Measurements from ENCODE around the gene TTC31.

The TTC31 gene

DNA sequence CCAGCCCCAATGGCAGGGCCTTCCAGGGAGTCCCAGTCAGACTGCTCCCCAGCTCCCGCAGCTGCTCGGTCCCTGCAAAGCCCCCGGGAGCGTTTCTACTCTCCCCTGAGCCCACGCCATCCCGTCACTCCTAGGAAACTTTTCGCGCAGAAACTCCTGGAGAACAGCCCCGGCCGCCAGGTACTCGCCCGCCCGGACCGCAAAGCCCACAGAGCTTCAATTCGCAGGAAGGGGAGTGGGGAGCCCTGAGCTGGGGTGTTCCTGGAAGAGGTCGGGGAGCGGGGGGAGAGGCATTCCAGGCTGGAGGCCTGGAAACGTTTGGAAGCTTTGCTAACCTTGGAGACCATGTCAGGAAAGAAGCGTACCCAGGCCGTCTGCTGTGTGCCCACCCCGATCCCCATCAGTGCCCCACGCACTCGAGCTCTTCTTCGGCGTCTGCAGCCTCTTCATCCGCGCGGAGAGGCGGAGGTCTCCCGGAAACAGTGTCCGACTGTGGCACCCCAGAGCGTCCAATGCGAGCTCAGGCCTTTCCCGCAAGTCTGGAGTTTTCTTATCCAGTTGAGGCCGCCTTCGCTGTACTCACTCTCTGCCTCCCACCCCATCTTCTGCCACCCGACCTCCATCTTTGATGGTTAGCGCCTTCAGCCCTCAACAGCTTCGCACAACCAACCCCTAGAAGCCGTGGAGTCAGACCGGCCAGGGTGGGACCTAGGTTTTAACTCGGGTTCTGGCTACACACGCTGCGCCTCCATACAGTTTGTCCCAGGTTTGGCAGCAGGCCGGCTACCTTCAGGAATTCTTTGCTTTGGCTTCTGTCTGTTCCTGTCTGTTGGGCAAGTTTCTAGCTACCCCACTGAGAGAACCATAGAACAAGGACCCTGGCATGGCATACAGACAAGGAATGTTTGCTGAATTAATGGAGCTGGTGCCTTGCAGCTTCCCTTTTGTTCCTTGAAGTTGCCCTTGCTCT is 20.9 kb downstream of the TTC31 start:
- DNase-seq (ENCODE audit: extremely low read depth in 1 of 2, low read depth in 1 of 2): no peak

DNA sequence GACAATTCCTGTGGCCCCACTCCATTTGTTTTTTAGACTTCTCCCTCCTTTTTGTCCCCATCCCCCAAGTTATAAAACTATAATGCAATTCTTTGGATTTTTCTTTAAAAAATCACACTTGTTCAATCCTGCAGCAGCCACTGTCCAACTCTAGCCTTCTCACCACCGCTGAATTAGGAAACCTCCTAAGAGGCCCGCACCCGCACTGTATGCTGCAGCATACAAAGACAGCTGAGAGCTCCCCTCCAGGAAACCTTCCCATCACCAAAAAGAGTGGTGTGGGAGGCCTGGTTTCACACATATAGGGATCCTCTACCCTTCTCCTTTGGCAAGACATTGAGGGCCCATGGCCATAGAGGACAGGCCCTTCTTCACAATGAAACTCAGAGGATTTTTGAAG is 21.7 kb downstream of the TTC31 start:
- no peak for DNase-seq (ENCODE audit: extremely low read depth in 1 of 2, low read depth in 1 of 2)

DNA sequence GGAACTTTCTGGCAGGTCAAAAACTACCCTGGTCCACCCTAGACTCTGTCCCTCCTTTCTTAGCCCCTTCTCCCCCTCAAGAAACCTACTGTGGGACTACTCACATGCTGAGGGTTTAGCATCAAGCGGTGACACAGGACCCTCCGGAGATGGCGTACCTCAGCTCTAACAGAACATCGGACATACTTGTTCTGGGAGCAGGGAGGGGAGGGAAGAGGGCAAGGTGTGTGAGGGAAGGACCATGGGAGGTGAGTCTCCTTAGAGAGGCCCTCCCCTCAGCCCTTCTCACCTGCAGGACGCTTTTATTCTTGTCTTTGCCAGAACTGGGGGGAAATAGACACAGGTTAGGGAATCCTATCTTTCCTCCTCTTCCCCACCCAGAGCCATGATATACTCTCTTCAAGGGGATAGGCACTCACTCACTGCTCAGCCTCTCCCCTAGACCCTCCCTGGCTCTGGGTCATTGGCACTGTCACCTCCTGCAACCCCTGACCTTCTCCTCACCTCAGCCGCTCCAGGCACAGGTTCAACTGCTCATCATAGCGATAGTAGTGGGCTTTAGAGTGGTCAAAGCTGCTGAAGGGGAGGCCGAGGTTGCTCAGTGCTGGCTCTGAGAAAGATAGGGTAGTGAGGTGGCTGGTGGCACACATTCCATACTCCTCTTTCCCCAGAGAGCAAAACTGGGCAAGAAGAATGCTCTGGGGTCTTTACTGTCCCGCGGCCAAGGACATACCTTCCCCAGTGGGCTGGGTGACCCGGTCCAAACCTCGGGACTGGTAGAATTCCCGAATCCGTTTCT is 22.8 kb downstream of the TTC31 start:
- DNase-seq (ENCODE audit: extremely low read depth in 1 of 2, low read depth in 1 of 2): no peak

DNA sequence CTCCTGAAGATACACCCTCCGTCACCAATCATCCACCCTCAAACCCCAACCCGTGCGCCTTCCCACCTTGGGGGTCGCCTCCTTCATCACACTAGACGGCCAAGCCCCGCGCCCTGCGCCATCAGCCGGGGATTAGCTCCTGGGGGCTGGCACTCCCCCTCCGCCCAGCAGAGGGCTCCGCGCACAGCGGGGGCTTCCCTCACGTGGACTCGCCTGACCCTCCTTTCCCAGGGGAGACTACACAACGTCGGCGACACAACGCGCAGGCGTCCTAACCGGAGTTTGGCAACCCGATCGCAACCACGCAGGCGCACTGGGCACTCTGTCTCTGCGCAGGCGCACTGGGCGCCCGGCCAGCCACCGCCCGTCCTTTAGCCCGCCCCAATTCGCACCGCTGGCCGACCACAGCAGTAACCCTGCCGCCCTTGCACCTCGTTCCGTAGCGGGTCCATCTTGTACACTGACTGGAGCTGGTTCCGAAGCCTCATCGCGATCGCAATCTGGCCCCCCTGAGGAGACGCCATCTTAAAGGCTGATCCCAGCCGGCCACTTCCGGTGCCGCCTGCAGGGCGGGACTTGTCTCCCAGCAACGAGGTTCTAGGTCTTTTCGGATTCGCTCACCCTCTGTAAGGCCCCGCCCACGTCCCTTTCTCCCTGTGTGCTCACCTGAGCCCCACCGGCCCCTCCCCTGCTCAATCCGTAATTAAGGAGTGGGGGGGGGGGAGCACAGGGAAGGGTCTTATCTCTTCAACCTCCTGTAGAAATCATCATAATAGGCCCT is 24.5 kb downstream of the TTC31 start, which contains the start of gene PCGF1:
TSS of gene PCGF1 (minus strand) at position 551 of the 781 bp plus-strand sequence. CDS start at position 524, 27 bp downstream.
- peak; percentile 96 to 98 for DNase-seq (ENCODE audit: extremely low read depth in 1 of 2, low read depth in 1 of 2)

DNA sequence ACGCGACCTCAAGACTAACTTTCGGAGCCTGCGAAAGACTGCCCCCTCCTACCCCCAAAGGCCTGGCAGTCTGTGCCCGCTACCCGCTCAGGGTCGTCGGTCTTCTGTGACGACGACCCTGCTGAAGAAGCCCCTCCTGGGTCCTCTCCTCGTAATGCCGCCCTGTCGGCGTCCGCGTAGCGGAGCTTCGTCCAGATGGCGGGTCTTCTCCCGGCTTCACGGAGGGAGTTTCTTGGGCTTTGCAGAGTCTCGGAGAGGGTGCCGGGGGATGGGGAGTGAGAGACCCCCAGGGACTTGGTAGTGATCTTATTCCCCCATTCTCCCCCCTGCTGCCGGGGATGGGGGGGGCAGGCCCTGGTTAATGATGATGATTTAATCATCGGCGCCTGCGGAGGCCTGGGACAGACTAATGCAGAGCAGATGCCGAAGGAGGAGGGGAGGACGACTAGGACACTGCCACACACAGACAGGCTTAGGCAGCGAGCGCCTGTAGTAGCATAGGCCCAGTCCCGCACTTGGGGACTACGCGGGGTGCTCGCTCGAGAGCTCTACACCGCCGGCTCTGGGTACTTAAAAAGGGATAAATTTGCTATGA is 25.1 kb downstream of the TTC31 start:
- no peak for DNase-seq (ENCODE audit: extremely low read depth in 1 of 2, low read depth in 1 of 2)

DNA sequence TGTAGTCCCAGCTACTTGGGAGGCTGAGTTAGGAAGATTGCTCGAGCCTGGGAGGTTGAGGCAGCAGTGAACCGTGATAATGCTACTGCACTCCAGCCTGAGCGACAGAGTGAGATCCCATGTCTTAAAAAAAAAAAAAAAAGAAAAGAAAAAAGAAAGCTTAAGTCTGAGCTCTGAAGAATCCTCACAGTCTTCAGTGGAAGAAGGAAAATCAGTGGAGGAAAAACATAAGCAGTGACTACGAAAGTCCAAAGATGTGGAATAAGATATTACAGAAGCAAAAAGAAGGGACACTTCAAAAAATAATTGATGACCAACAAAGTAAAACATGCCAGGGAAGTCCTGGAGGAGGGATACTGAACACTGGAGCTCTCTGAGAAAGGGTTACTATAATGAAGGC is 27.4 kb downstream of the TTC31 start:
- DNase-seq (ENCODE audit: extremely low read depth in 1 of 2, low read depth in 1 of 2): no peak

DNA sequence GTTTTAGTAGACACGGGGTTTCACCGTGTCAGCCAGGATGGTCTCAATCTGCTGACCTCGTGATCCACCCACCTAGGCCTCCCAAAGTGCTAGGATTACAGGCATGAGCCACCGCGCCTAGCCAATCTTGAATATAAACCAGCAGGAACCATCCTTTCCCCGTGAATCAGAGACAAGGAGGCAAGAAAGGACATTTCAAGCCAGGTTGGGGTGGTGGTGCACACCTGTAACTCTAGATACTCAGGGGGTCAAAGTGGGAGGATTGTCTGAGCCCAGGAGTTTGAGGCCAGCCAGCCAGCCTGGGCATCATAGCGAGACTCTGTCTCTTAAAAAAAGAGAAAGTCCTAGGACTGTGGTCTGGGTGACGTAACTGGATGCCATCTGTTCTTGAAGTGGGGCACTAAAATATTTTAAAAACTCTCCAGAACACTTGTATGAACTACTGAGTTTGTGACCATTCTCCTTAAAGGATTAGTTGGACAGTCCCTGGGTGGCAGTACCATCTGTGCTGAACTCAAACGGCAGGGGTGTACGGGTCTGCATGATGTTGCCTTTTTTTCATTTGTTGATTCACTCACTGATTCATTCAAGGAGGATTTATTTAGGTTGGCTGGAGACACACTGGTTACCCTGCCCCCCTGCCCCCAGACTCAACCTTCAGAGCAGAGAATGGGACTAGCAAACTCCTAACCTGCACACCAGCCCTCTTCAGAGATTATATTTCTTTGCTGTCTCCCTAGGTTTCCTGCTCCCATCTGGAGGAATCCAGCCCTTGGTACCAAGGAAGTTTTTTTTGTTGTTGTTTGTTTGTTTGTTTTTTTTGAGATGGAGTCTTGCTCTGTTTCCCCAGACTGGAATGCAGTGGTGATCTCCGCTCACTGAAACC is 28.5 kb downstream of the TTC31 start:
- DNase-seq (ENCODE audit: extremely low read depth in 1 of 2, low read depth in 1 of 2): no peak

DNA sequence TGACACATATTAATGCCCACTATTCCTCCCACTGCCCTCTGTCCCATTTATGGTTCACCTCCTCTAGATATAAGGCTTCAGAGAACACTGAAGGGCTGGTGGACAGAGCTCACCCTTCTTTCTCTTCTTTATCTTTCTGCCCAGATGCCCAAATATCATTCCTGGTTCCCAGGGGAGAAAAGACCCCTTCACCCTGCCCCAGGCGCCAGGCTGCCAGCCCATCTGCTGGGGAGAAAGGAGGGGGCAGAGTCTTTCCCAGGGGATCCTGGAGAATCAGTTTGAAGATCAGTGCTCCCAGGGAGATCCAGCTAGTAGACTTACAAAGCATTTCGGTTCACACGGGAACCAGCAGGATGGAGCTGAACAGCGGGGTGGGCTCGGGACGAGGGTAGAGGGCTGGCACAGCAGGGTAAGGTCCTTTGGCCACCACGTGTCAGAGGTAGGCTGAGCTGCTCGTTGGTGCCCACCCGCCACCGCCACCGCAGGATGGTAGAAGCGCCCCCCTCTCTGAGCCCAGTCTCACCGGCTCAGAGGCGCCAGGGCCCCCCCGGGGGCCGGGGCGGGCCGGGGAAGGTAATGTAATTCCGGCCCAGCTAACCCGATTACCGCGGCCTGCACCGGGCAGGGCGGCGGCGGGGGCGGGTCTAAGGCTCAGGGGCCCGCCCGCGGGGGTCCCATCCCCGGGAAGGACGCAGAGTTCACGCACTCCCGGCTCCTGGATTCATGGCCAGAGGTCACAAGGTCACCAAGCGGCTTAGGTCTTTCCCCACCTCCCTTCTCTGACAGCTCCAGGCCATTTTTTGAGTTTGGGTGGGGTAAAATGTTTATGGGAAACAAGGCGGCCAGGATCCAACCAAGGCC is 30.1 kb downstream of the TTC31 start:
- no peak for DNase-seq (ENCODE audit: extremely low read depth in 1 of 2, low read depth in 1 of 2)

DNA sequence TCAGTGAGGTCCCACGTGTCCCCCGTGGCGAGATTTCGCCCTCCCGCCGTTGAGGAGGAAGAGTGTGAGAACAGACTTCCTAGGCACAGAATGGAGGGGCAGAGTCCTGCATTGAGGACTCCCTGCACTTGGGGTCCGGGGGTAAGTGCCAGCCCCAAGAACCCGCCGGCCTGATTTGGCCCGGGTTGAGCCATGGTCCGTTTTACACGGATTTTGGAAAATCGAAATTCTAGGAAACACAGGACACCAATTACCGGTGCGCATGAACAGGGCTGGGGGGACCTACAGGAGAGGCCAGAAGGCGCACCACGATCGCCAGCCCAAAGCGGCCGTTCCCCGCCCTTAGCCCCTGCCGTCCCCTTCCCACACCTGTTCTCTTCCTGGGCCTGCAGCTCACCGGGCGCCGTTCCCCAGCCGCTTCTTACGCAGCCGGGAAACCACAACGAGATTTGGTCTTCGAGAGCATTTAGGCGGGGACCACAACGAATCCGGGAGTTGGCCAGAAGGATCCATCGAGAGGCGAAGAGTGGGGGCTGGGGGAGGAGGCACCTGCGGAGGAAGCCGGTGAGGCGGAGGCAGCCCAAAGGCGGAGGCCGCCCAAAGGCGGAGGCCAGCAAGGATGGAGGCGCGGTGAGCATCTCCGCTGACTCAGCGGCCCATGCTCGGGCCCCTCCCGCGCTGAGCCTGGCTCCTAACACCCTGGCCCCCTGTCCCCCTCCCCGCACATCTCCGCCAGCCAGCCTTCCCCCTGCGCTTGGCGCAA is 30.9 kb downstream of the TTC31 start:
- DNase-seq (ENCODE audit: extremely low read depth in 1 of 2, low read depth in 1 of 2): no peak

DNA sequence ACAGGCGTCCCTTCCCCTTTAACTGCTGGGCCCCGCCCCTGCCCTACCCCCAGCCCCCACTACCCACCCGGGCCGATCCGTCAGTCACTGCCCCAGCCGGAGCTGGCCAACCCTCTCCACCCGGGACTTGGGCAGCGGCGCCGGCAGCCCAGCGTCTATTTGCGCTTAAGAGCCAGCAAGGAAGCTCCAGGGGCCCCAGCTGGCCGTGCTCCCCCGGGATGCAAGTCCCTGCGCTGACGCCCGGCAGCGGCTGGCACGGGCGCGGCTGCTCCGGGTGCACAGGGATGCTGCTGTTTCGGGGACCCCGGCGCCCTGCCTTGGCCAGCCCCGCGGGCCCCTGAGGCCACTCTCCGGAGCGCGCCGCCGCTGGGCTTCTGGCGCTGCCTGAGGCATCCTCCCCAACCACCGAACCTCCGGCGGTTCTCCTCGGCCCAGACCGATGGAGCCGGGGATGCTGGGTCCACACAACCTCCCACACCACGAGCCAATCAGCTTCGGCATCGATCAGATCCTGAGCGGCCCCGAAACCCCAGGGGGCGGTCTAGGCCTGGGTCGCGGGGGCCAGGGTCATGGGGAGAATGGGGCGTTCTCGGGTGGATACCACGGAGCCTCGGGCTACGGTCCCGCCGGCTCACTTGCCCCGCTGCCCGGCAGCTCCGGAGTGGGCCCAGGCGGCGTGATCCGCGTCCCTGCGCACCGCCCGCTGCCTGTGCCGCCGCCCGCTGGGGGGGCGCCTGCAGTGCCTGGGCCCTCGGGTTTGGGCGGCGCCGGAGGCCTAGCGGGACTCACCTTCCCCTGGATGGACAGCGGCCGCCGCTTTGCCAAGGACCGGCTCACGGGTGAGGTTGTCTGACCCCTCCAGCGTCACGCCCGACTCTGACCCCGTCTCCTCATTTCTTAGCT is 31.7 kb downstream of the TTC31 start, which contains the start of gene TLX2:
TSS of gene TLX2 (plus strand) at position 83 of the 903 bp plus-strand sequence. CDS start at position 440, 357 bp downstream.
- DNase-seq (ENCODE audit: extremely low read depth in 1 of 2, low read depth in 1 of 2): no peak

DNA sequence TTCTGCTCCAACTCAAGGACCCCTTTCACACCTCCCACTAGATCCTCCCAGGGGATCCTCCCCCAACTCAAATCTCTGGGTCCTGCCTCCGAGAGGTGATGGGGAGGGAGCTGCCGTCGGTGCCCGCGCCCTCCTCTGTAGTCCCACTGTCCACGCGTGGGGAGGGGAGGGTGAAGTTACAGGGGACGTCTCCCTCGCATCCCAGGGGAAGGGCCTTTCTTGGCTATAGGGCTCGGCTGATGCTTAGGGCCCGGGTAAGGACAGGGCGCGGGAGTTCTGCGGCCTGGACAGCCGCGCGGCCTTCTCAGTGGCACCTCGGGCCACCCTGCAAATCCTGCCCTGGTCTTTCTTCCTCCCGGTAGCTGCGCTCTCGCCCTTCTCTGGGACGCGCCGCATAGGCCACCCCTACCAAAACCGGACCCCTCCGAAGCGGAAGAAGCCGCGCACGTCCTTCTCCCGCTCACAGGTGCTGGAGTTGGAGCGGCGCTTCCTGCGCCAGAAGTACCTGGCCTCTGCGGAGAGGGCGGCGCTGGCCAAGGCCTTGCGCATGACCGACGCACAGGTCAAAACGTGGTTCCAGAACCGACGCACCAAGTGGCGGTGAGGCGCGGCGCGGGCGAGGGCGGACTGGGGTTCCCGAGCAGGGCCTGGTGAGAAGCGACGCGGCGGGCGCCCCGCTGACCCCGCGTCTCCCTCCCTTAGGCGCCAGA is 32.5 kb downstream of the TTC31 start:
- no peak for DNase-seq (ENCODE audit: extremely low read depth in 1 of 2, low read depth in 1 of 2)

DNA sequence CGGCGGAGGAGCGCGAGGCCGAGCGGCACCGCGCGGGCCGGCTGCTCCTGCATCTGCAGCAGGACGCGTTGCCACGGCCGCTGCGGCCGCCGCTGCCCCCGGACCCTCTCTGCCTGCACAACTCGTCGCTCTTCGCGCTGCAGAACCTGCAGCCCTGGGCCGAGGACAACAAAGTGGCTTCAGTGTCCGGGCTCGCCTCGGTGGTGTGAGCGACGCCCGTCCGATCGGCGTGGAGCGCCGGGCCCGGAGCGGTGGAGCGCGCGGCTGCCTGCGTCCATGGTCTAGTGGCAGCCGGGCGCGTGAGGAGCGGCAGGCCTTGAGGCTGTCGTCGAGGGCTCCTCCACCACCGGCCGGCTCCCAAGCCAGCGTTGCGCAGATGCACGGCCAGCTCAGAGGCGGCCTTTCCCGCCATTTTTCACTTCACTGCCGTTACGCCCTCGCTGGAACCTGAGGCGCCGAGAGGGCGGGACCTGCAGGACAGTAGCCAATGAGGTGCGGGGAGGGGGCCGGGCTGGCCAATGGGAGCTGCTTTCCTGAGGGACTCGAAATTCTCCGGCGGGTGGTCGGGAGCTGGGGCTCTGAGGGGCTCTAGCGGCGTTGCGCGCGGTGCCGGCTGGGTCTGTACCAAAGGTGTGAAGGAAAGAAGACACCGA is 33.2 kb downstream of the TTC31 start:
- peak in 1 of 2 donors; percentile 71 for DNase-seq (ENCODE audit: extremely low read depth in 1 of 2, low read depth in 1 of 2)

DNA sequence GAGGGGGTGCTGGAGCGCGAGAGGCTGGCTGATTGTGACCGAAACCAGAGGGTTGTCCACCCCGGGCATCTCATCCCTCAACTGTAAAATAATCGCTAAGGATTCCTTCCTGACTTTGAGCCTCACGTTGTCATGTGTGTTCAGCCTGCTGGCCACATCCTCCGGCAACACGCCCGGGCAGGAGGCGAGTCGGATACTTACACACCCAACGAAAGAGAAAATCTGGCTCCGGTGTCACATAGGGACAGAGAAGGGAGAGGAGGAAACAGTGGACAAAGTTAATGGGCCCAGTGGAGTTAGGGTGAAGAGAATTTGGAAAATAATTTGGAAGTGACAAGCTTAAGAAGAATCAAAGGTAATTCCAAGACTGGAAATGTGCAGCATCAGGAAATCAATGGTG is 33.8 kb downstream of the TTC31 start:
- DNase-seq (ENCODE audit: extremely low read depth in 1 of 2, low read depth in 1 of 2): no peak

DNA sequence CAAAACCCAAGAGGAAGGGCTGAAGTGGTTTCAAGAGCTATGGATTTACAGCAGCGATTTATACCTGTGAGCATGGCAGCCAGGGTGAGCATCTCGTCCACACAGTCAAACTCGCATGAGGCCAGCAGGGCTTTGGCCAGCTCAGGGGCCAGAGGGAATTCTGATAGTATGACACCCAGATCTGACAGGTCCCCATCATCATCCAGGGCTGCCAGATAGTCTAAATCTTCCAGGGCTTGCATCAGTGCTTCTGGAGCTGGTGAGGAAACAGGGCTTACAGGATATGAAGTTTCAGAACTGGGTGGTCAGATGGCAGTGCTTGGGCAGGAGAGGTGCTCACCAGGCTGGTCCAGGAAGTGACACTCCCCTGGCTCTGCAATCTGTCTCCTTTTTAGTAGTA is 39.6 kb downstream of the TTC31 start:
- DNase-seq (ENCODE audit: extremely low read depth in 1 of 2, low read depth in 1 of 2): no peak

DNA sequence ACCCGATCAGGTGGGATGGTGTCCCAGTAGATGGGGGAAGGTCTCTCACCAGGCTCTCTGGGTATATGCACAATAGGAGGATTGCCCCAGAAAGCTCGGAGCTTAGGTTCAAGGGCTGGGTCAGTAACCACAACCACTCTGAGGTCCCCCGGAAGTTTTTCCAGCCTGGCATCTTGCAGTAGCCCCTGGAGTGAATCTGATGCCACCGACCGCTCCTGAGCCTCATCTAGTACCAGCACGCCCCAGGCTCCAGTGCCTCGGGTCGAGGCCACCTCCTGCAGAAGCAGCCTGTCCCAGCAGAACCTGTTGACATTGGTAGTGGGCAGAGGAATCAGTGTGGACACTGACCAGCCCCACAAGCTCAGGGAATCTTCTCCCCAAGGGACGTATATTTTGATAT is 41.1 kb downstream of the TTC31 start:
- no peak for DNase-seq (ENCODE audit: extremely low read depth in 1 of 2, low read depth in 1 of 2)
